CD4-positive, alpha-beta T cell treated with Interleukin-4 for 1 hour (primary cell): Measurements from ENCODE around the gene ZC2HC1B.

Experiments
- DNase-seq, 2 donors: peaks; one replicate each; pipeline ENCODE4 v3.0.0-alpha.2; 2020 to 2022

Gene ZC2HC1B

DNA sequence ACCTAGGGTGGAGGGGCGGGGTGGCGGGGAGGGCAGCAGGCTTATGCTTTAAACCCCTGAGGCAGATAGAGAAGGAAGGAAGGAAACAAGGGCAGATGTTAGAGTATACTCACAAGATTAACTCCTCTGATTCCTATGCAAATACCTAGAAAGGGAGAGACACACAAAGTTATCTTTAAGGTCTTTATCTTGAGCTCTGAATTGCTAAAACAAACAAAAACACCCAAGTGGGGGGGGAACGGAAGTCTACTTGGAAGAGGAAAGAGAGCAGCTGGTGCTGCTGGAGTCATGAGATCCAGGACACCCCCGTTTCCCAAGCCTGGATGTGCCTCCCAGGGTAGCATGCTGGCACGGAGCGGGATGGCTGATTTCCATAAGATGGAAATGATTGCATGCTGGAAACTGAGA, 100.4 kb downstream of the ZC2HC1B start:
- DNase-seq, result no peak

DNA sequence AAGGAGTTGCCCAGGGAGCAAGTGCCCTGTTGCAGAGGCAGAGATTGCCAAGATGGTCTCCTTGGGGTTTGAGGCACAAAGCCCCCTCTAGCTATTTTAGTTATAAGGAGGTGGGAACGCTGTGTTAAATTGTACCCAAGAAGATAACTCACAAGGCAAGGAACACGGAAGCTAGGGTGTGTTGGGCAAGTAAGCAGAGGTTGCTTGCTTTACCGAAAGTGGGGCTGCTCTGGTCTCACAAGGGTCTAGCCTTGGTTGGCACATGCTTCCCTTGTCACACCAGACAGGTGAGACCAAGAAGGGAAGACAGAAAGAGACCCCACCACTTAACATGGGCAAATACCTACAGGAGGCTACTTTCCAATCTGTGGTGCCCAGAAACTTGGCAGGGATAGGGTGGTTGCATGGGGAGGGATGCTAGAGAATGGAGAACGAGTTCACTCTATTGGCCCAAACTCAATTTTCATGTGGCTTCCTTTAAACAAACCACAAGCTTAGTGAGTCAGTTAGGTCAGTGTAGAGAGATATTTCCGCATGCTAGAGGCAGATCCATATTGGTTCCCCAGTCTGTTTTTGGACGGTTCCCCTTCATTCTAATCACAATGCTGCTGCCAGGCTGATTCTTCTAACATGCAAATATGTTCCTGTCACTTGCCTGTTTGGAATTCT, 101.4 kb downstream of the ZC2HC1B start:
- no peak for DNase-seq

DNA sequence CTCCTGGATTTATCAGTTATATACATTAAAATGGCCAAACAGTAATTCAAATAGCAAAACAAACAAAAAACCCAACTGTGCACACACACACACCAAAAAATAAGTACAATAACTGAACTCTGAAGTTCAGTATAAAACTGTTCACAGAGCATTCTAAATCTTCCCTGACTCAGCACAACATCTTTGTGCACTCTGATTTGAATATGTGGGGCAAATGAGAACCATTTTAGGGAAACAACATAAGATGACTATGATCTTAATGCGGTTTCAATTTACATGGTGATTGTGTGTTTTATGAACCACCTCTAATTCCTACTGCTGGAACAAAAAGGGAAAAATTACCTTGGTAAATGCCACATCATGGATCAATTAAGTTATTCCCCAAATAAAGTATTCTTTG, 102.0 kb downstream of the ZC2HC1B start:
- no peak for DNase-seq

DNA sequence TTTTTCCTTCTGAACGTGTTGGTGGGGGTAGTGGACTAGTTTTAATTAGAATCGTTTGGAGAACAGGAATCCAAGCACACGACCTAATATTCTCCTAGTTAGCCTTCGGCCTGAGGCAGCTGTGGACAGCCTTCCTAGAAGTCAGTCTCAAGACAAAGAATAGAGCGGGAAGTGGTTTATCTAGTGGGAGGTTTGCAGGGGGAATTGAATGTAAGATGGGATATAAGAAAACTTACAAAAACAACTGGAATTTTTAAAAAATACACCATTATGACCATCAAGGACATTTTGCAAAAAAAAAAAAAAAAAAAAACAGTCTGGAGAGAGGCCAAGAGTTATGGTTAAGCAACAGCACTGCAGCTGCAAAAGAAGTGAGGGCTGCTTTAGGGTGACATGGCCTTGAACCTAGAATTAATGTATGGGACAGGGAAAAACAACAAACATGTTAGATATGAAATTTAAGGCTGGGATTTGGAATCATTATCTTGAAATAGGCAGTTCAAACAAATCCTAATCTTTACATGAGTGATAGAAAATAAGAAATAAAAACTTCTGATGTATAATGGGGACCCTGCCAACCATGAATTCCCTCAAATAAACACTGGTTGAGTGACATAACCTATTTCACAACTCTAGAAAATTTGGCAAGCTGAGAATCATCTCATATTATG, 103.6 kb downstream of the ZC2HC1B start:
- no peak for DNase-seq

DNA sequence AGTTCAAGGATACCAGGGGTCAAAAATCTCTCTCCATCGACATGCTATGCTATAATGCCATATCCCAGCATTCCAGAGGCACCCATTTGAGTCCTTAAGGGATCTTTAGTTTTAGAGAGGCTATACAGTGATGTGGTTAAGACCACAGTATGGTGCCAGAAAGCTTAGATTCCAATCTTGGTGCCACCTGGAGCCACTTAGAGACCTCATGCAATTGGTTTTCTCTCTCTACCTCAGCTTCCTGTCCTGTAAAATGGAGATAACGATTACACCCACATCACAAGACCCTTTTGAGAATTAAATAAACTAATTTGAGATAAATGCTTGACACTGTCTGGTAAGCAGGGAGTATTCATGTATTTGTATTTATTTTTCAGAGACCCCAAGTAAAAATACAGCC, 104.8 kb downstream of the ZC2HC1B start:
- no peak for DNase-seq

DNA sequence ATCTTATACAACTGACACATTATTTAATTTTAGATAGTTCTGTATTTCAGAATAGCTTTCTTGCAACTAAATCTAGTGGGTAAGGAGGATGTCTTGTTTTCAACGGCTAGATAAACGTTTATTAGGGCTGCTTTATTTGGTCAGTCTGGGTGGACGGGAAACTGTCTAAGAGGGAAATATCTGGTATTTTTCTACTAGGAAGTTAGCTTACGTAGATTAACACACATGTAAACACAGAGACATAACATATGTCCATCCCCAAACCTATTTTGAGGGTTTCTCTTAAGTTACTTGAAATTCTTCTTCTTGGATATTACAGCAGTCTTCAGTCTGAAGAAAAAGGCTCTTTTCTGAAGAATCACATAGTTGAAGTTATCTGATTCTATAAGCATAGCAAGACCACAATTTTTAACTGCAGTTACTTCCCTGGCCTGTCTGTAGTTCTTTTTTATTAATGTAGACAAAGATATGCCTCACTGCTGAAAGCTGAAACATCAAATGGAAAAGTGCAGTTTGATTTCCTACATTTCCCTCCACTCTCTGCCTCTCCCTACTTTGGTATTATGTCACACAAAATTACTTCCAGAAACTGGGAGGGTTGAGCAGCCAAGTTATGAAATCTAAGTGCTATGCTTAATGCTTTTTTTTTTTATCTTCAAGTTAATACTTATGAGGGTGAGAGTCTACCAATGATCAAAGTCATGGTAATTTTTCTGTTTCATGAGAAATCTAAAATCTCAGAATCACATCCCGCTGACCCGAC, 106.4 kb downstream of the ZC2HC1B start:
- no peak for DNase-seq

DNA sequence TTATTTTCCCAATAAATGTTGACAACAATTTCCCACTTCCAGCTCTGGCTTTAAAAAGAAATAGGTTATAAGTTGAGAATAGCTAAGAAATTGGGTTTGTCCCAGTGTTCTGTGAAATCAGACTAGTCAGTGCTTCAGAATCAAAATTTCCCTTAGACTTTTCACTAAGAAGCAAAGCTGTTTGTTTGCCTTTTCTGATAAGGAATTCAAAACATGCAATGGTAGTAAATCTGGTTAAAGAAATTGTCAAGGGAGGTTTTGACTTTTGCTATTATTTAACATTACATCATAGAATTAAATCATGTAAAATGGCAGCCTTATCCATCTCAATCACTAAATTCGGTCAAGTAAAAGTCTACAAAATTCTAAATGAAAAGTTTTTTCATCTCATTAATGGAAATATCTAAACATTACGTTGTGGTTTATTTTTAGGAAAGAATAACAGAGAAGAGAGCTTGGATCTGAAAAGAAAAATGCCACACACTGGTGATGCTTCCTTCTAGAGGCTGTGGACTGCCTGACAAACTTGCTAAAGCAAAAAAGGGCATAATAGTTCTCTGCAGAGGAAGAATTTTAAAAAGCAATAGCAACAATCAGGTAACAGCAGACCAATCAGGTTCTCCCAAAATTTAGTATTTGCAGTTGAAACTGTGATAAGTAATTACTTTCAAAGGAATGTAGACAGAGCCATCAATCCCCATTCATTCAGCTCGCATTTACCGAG, 107.4 kb downstream of the ZC2HC1B start:
- no peak for DNase-seq

DNA sequence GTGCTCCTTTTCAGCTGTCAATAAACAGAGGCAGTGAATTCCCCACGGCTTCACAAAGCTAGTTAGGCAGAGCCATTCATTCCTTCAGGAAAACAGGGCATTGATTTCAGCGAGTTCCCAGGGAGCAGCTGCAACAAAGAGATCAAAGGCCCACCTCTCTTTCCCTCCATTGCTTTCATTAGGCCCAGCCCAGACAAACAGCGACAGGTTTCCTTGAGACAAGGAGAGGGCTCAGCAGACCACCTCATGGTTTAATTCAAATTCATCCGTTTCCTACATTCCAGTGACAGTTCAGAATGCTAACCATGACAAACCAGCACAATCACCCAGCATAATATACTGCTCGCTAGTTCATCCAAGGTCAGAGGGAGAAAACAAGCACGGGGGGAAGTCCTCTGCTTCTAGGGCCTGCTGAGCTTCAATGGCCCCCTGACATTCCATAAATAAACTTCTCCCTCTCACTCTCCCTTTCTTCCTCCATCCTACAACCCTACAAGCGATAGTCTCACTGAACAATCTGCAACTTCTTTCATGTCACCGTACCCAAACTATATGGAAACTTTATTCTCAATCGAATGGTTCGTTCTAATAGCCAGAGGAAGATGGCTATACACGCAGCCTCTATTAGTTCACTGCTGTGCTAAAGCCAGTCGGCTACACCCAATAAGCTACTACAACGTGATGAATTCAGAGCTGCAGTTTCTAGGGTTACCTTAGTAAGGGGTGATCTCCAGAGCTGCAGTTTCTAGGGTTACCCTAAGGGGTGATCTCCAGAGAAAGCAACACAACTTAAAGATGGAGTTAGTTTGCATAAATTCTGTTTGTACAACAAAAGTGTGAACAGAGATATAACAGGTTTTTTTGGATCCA, 109.1 kb downstream of the ZC2HC1B start:
- DNase-seq, result no peak

DNA sequence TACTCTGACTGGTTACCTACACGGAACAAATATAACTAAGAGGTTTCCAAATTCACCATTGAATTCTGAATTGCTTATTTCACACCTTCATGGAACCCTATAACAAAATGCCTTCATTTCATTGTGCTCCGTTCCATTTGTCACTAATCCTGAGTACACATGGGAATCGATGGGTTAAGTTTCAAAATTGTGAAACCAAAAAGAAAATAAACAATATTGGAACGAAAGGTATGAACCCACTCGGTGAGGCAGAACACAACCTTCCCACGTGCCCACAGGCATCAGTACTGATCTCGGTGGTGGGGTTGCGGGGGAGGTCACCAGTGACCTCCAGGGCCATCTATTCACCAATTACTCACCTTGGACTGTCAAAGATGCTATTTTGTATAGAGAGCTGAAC, 109.8 kb downstream of the ZC2HC1B start:
- no peak for DNase-seq

DNA sequence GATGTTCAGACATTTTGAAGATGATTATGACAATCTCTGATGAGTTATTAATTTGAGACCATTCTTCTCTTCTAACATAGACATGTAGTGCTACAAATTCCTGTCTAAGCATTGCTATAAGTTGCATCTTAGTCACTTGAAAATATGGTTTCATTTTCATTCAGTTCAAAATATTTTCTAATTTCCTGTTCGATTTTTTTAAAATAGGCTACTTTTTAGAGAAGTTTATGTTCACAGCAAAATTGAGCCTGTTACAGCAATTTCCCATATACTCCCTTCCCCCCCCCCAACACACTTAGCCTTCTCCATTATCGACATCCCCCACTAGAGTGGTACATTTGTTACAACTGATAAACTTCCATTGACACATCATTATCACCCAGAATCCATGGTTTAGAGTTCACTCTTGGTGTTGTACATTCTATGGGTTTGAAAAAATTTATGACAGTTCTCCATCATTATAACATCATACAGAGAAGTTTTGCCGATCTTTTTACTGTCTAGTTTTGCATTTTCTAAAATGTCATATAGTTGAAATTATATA, 112.6 kb downstream of the ZC2HC1B start:
- no peak for DNase-seq

DNA sequence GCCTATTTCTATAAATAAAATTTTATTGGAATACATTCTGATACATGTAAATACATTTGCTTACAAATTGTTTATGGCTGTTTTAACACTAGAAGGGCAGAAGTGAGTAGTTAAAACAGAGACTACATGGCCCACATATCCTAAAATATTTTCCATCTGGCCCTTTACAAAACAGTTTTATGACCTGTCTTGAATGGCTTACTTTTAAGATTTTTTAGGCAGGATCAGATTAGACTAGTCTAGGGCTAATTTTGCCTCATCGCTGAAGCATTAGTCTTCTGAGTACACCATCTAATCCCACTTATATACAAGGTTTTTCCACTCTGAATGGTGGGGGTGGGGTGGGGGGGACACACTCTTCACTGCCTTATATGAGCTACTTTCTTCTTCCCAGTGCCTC, 116.6 kb downstream of the ZC2HC1B start:
- no peak for DNase-seq

DNA sequence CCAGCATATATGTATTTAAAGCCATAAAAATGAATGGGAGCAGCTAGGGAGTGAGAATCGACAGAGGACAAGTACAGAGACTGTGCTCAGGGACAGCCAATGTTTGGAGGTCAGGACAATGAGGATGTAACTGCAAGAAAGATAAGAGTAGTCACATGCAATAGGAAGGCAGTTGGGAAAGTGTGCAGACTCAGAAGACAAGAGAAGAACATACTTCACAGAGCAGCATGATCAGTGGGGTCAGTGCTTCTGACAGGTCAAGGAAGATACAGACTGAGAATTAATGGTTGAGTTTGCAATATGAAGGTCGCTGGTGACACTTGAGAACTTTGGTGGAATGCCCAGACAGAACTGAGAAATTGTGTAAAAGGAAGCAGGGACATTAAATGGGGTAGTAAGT, 118.7 kb downstream of the ZC2HC1B start:
- DNase-seq, result no peak

DNA sequence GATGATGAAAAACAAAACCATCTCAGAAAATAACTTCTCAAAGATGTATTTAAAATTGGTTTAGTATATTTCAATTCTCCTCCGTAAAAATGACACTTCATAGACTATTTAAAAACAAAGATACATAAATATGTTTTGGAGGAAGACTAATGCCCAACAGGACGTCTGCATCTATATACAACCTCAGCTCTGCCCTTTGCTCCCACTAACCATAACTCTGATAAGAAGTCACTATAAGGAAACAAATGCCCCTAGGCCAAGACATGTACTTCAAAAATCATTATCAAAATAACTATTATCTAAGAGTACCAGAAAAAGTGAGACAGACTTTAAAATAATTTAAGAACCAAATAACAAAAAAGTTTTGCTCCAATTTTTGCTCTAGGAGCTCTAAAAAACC, 120.4 kb downstream of the ZC2HC1B start:
- DNase-seq, result no peak

DNA sequence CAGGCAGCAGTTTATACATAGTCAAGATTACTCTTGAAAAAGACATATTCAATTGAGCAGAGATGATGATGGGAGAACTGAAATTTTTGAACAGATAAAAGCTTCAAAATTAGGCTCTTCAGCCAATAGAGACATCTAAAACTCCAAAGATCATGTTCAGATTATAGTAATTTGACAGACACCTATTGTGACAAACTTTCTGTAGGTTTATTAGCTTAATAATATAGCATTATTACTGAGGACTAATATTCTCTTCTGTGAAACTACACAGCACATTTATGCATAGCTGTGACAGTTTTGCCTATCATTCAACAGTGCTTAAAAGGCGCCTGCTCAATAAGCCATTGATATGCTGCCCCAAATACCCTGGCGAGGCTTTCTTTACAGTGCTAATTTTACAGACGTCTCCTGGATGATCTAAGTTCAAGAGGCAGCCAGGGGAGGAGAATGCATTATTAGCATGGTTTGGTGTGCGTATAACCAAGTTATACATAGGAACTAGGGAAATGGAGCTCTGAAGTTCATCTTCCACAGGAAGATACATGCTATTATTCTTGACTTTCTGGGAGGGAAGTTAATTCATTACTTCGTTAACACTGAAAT, 122.3 kb downstream of the ZC2HC1B start:
- no peak for DNase-seq
